ENCODE data around the gene ARID1B.

The ARID1B gene

DNA sequence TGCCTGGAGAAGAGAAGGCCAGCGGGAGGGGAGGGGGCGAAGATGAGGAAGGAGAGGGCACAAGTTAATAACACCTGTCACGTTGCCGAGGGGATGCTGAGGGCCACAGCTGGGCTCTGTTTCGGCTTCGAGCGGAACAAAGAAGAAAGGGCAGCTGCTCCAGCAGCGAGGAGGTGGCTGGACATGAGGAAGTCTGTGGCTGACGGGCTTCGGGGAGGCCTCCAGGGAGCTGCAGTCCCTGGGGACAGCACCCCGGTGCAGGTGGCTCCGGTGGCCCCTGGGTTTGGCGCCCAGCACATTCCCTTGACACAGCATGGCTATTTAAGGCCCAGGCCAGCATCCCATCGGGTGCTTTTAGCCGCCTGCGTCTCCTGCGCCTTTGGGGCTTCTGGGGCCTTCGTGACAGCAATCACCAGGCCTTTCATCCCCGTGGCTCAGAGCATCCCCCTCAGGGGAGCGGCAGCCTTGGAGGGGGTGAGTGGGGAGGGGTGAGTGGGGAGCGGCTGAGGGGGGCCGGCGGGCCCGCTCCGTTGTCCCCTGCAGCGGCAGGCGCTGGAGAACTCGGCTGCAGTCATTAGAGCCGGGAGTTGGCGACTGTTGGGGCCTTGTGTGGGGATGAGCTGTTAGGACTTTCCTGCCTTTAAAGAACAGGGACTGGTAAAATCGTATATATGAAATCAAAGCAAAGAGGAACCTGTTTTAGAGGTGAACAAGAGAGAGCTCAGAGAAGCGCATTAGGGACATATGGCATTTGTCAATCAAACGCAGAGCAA is 447.2 kb downstream of the ARID1B start:
- DNase-seq (ENCODE audit: low read depth in 2 of 2): no peak

- DNase-seq (ENCODE audit: low read depth in 2 of 2): no peak
Measured at GRCh38 chr6:157224951-157225574, 447.9 kb downstream of the ARID1B start.

- no peak for DNase-seq (ENCODE audit: low read depth in 2 of 2)
Measured at GRCh38 chr6:157225575-157225995, 448.4 kb downstream of the ARID1B start.

DNA sequence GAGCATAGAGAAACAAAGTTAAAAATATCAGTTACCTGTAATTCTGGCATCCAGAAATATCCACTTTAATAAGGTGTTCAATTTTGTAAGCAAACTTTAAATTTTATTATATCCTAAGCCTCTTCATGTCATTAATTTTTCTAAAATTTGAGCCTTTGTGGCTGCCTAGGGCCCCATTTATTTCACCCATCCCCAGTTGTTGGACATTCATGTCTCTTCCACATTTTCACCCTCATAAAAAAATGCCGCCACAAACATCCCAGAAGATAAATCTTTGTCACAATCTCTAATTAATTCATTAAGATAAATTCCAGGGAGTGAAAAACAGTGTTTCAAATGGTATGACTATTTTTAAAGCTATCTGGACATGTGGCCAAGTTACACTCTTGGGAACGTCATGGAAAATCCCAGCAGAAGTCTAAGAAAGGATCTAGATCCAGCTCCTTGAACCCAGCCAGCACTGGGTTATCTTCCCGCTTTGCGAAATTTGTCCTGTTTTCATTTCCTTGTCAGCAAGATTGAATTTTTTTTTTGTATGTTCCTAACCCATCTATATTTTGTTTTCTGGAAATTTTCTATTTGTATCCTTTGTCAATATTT is 448.9 kb downstream of the ARID1B start:
- no peak for DNase-seq (ENCODE audit: low read depth in 2 of 2)

- no peak for DNase-seq (ENCODE audit: low read depth in 2 of 2)
Measured at GRCh38 chr6:157226761-157227160, 449.6 kb downstream of the ARID1B start.

GRCh38 chr6:157227202-157228166 is 450.3 kb downstream of the ARID1B start:
- no peak for DNase-seq (ENCODE audit: low read depth in 2 of 2)

- DNase-seq (ENCODE audit: low read depth in 2 of 2): no peak
Measured at GRCh38 chr6:157228426-157229131, 451.4 kb downstream of the ARID1B start.

- no peak for DNase-seq (ENCODE audit: low read depth in 2 of 2)
Measured at GRCh38 chr6:157229132-157229618, 452.0 kb downstream of the ARID1B start.

GRCh38 chr6:157229713-157230112 is 452.5 kb downstream of the ARID1B start:
- no peak for DNase-seq (ENCODE audit: low read depth in 2 of 2)

DNA sequence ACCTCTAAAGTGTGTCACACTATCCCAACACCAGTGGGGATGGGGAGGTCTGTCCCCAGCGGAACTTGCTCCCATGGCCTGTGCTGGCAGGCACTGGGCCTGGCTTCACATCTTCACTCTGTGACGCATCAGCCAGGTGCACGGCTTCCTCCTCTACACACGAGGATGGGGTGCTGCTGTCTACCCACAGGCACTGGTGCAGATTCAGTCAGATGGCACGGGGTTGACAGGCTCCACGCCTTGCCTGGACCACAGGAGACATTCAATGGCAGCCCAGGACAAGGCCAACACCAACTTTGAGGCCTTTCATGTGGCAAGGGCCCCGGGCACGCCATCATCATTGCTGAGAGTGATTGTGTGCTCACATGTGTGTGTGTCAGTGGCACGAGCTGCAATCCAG is 453.7 kb downstream of the ARID1B start:
- no peak for DNase-seq (ENCODE audit: low read depth in 2 of 2)

DNA sequence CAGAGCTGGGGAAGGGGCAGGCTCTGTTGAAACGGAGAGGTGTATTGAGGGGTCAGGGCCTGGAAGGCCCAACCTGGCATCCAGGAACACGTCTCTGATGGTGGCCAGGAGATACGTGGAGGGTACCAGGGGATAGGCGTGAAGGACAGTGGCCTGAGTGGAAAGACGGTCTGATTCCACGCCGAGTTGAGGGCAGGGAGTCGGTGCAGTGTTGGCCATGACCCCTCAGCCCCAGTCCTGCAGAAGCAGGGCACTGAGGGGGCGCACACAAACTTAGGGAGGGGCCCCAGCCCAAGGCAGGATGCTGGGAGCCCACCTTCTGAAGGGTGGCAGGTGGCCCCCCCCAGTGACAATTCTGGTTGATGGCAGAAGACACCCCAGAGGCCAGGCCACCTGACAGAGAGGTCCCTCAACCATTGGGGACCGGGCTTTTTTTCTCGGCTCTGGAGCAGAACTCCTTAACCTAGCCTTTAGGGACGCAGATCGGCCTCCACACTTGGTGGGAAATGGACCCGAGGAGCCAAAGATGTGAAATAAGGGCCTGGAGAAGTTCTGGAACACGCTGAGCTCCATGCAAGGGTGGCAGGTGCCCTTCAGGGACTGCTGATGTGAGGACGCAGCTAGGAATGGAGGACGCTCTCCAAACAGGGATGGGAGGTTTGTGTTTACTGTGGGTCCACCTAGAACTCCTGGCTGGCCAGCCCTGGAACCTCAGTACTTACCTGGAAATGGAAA is 455.1 kb downstream of the ARID1B start:
- DNase-seq (ENCODE audit: low read depth in 2 of 2): no peak

DNA sequence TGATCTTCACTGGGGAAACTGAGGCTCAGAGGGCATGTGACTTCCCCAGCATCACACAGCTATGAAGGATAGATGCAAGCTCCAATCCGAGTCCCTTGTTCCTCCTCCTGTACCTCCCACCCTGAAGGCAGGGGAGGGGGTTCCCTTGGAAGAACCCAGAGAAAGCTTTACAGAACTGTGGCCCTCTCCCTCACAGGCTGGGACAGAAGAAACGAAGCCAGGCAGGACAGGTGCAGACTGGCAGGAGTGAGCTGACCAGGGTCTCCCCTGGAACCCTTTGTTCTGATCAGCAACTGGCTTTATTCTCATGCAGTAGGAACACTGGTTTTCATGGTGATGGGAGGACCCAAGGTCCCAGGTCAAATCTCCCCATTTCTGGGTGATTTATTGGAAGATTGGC is 456.0 kb downstream of the ARID1B start:
- no peak for DNase-seq (ENCODE audit: low read depth in 2 of 2)

- DNase-seq (ENCODE audit: low read depth in 2 of 2): no peak
Measured at GRCh38 chr6:157233686-157234085, 456.5 kb downstream of the ARID1B start.

GRCh38 chr6:157235600-157236039 is 458.4 kb downstream of the ARID1B start:
- peak; percentile 10 to 35 for DNase-seq (ENCODE audit: low read depth in 2 of 2)

GRCh38 chr6:157236040-157236725 is 459.0 kb downstream of the ARID1B start:
- no peak for DNase-seq (ENCODE audit: low read depth in 2 of 2)

- DNase-seq (ENCODE audit: low read depth in 2 of 2): no peak
Measured at GRCh38 chr6:157238346-157238745, 461.2 kb downstream of the ARID1B start.

- DNase-seq (ENCODE audit: low read depth in 2 of 2): no peak
Measured at GRCh38 chr6:157239148-157239547, 462.0 kb downstream of the ARID1B start.

DNA sequence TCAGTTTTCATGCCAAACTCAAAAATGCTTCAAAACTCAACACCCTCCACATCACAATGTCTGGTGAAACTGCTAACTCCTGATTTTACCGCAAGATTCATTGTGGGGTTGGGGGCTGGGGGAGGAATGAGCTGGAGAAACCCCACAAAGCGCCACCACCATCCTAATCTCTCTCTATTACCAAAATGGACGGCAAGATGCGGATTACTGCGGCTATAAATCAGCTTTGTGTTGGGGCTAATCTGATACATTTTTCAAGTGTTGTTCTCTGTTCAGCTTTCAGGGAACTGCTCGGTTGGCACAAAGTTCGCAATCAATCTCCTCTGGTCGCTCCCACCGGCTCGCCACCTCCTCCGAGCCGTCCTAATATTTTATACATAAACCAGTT is 462.5 kb downstream of the ARID1B start:
- DNase-seq (ENCODE audit: low read depth in 2 of 2): no peak

DNA sequence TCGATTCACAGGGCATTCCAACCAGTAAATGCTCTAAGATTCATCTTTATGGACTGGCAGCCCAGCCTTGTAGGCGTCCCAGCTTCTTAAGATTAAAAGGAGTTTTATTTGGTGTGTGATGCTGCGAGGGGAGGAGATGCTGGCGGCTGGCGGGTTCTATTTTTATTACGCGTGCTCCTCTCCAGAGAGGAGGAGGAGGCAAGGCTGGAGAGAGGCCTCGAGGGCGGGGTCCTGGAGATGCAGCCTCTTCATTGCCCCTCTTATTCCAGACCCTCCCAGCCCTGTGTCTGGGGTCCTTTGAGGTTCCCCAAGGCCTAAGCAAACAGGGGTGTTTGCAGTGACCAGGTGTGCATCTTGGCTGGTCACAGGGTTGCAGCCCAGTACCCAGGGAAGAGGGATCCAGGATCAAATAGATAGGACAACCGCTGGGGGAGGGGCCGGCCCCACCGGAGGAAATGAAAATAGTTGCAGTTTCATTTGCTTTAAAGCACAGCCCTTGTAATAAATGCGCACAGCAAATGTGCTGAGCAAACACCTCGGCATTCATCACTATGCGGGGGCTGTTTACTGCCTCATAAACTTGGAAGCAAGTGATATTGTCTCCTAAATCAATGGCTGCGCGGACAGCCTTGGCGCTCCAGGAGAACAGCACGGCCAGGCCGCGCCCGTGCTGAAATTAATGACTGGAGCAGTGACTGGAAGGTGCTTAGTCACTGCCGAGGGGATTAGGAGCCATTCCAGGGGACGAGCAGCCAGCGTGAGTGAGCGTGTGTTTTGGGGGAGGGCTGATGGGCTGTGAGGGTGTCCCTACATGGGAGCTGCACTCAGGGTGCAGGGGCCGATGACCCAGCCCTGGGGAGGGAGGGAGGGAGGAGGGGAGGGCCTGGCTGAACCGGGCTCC is 463.1 kb downstream of the ARID1B start:
- DNase-seq (ENCODE audit: low read depth in 2 of 2): no peak
